KOPT-K1 (cell line): ENCODE measurements around the gene SFXN3.

ENCODE experiments used
- H3K27ac ChIP-seq: fragments of 200-600 bp; sonication (generic); 2 replicates; pipeline ENCODE4 v1.5.1; 2016; ENCODE audit warnings: antibody characterized with exemption, mild to moderate bottlenecking, low read depth, low read length; ENCODE audit not compliant: poor library complexity, severe bottlenecking
- H3K36me3 ChIP-seq: fragments of 200-600 bp; sonication (generic); 2 replicates; pipeline ENCODE4 v1.5.1; 2017; ENCODE audit warnings: antibody characterized with exemption, mild to moderate bottlenecking, low read length, moderate library complexity; ENCODE audit not compliant: insufficient read depth
- H3K9me3 ChIP-seq: fragments of 200-600 bp; sonication (generic); 2 replicates; pipeline ENCODE4 v1.5.1; 2017; ENCODE audit warnings: antibody characterized with exemption, low read length, mild to moderate bottlenecking; ENCODE audit not compliant: insufficient read depth, poor library complexity, severe bottlenecking

SFXN3 gene

DNA sequence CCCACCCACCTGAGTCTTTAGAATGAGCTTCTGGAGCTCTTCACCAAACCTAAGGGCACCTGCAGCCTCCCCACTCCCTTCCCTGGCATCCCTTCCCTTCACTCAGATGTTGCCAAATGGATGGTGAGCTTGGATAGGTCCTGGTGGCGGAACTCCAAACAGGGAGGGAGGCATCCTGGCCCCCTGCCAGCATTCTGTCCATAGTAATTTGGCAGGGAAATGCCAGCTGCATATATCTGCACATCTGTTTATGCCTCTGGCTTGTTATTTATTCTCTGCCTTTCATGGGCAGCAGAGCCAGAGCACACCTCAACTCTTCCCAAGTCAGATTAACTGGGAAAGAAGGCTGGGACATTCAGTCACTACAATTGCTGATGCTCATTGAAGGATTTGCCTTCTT lies 48.8 kb downstream of the SFXN3 start:
- no peaks in the 10 kb centered on the region for H3K36me3 ChIP-seq
- H3K27ac ChIP-seq: no peak overlapping the region
- no peaks in the 10 kb centered on the region for H3K9me3 ChIP-seq

DNA sequence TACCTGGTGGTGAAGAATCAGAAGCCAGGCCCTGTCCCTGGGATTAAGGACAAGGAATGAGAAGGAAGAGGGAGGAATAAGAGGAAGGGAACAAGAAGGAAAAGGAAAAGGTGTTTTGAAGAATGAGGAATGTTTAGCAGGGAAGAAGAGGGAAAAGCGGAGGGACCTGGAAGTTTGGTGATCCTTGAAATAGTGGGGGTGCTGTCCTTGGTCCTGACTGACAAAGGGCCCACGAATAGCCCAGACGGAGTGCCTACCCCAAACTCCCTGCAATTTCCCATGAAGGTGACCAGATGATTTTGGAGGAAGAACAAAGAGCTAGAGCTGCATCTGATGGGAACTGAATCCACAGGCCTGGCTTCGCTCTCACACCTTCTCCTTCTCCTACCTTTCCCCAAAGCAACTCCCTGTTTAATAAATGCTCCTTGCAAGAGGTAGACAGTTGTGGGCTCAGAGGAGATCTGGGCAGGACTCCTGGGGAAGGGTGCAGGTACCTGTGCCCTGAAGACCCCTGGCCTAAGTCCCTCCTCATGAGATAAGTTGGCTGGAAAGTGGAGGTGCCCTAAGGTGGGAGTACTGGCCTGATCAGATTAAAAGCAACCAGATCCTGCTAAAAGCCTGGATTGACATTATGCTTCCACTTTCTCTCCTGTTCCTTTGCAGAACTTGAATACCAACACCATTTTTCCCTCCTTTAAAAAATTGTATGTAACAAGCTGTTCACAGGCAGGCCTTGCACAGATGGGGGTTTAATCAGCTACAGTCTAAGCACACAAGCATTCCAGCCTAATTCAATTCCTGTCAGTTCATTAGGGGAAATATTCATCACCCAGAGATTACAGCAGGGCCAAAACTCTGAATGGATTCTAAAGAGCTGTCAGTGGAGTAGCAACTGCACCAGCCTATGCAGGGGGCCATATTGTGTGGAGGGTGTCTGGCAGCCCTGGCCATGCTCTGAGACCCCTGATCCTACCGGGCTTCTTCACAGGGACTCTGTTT lies 50.2 kb downstream of the SFXN3 start:
- Histone ChIP-seq H3K9me3 (no peaks in the 10 kb centered on the region), H3K36me3 (no peaks in the 10 kb centered on the region), H3K27ac (no peak overlapping the region)

DNA sequence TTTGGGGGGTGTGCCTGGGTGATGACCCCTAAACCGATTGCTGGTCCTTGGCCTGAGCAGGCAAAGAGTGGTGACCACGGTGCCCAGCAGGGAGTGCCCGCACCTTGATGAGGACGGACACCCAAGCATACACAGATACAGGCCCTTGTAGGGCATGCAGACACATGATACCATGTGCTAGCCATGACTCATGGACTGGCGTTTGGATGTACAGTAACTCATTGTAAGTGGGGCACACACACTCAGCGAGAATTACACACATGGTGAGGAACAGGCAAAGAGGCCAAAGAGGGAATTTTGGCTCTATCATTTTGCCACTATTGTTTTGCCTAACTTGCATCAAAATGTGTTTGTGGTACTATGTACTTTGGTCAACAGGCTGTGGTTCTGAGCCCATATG lies 54.8 kb downstream of the SFXN3 start:
- Histone ChIP-seq H3K9me3 (no peaks in the 10 kb centered on the region), H3K27ac (no peak overlapping the region), H3K36me3 (no peaks in the 10 kb centered on the region)

GRCh38 chr10:101087376-101087775 lies 56.3 kb downstream of the SFXN3 start:
- Histone ChIP-seq H3K36me3 (no peaks in the 10 kb centered on the region), H3K27ac (no peak overlapping the region), H3K9me3 (no peaks in the 10 kb centered on the region)

GRCh38 chr10:101087965-101088364 lies 56.9 kb downstream of the SFXN3 start:
- Histone ChIP-seq H3K9me3 (no peaks in the 10 kb centered on the region), H3K36me3 (no peaks in the 10 kb centered on the region), H3K27ac (no peak overlapping the region)

DNA sequence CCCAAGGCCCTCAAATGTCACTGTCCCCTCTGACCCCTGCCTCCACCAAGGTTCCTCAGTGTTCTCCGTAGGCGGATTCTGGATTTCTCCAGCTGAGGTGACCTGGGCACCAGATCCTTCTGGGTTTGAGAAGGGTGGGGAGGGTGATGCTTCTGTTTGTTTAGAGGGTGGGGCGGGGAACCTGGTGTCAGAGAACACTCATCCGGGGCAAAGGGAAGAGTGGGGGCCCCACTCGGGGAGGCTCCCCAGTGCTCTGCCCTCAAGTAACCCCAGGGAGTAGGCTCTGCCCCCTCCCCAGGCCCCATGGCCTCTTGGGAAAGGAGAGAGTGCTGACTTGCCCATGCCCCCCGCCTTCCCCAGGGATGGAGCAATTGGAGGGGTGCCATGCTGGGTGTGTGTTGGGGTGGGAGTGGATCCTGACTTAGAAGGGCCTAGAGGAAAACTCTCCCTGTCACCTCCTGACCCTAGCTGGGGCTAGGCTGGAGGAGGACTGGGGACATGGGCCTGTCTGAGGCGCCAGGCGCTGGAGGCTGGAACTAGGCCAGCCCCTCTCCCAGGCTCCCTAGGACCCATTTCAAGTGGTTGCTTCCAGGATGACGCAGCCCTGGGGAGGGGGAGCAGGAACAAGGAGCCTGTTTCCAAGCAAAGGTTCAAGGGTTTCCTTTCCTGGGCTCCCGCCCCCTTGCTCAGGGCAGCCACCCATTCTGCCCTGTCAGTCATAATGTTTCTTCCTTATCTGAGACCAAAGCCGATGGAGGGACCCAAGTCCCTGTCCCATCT lies 58.7 kb downstream of the SFXN3 start:
- Histone ChIP-seq H3K36me3 (no peaks in the 10 kb centered on the region), H3K9me3 (no peaks in the 10 kb centered on the region), H3K27ac (no peak overlapping the region)

DNA sequence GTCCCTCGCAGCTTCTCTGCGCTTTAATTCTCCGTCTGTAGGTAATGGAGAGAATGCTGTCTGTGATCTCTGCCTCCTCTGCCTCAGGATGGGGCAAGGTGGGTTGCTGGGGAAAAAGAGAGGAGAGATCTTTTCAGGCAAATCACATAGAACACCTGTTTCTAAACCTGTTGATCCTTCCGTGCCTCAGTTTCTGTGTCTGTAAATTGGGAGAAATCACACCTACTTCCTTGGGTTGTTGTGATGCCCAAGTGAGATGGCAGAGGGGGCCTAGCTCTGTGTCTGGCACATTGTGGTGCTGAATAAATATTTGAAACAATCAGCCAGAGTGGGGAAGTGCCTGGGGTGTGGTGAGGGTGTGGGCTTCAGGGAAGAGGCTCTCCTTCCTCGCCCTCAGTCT lies 59.6 kb downstream of the SFXN3 start:
- Histone ChIP-seq H3K36me3 (no peaks in the 10 kb centered on the region), H3K27ac (no peak overlapping the region), H3K9me3 (no peaks in the 10 kb centered on the region)
